NCI-H2107 treated with DMSO at 0.1 percent for 48 hours (cell line): ENCODE measurements around the gene GUCA1A.
"Not testable (repeated sequence)": the region's sequence is repeated elsewhere in the genome, so short reads cannot be mapped to it uniquely, and the experiment has no call there.

Source experiments
- DNase-seq: peaks from one replicate; lab custom pipeline; 2025; ENCODE audit not compliant: unreplicated experiment; lab: John Stamatoyannopoulos, UW

GUCA1A gene

DNA sequence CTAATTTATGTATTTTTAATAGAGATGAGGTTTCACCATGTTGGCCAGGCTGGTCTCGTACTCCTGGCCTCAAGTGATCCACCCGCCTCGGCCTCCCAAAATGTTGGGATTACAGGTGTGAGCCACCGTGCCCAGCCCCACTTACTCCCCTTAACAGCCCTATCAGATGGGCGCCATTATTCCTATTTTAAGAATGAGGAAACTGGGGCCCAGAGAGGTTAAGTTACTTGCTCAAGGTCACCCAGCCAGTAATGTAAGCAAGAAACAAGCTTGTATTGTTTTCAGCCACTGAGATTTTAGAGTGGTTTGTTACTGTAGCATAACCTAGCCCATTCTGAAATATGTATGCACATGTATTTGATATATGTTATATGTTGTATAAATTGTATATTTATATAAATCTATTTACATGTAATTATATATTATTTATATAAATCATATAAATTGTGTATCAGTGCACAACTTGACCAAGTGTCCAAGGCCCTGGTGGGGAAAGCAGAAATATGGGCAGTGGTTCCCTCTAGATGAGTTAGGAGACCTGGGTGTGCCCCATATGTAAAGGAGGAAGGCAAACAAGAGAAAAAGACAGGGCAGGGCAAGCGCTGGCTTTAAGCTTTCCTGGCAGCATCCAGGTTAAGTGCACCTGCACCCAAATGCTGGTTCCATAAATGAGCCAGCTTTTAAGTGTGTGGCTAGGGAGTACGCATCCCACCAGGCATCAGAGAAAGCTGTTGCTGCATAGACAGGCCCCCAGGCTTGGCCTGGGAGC, 1.2 kb upstream of the GUCA1A start:
- DNase-seq: no peak

DNA sequence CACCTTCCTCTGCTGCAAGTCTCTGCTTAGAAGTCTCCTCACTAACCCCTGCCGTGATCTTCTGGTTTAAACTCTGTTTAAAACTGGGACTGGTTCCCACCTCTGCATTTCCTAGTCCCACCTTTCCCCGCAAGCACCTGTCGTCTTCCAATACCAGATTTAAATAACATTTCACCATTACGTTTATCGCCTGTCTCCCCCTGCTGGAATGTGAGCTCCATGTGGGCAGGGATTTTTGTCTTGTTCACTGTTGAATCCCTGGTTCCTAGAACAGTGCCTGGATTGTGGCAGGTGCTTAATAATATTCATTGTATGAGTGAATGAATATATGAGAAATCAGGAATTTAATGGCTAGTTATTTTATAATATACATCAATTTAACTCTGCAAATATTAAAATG, 2.7 kb downstream of the GUCA1A start:
- DNase-seq: no peak

DNA sequence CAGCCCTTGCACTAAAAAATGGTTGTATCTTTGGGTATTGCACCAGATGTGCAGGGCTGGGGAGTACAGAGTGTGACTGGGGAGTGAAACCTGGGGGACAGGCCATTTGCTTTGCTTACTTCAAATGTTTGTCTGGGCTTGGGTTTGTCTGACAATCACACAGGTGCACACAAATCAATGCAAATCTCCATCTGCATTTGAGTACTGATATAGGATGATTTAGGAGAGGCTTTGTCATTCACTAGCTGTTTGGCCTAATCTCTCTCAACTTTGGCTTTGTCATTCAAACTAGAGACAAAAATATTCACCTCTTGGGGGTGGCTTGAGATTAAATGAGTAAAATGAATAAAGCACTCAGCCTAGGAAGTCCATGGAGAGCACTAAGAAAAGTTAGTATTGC, 3.8 kb downstream of the GUCA1A start:
- no peak for DNase-seq

DNA sequence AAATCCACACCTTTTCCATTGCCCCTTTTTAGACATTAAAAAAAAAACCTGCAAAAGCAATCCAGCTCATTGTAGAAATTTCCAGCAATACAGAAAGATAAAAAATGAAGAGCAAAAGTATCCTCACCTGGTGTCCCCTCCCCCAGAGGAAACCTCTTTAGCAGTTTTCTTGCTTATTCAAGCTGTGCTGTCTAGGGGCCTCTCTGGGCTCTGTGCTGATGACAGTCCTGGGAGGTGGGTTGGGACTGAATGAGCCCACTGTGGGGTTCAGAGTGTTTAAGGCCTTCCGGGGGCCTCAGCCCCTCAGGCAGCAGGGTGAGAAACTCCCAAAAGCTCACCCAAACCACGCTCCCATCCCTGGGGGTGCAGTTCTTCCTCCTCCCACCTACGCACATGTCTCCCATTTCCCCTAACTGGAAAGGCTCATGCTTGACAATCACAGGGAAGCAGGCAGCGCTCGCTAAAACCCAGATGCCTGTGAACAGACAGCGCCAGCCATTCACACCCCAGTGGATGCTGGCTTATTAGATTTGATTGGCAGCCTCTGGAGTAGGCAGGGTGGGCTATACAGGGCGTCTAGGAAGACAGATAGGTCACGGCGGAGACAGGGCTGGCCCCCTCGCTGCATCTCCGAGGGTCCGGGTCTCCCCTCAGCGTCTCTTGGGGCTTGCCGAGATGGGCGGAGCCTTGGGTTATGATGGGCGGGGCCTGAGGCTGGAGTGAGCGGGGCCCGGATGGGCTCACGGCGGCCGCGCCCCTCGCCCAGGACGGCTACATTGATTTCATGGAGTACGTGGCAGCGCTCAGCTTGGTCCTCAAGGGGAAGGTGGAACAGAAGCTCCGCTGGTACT, 4.6 kb downstream of the GUCA1A start:
- DNase-seq: no peak

DNA sequence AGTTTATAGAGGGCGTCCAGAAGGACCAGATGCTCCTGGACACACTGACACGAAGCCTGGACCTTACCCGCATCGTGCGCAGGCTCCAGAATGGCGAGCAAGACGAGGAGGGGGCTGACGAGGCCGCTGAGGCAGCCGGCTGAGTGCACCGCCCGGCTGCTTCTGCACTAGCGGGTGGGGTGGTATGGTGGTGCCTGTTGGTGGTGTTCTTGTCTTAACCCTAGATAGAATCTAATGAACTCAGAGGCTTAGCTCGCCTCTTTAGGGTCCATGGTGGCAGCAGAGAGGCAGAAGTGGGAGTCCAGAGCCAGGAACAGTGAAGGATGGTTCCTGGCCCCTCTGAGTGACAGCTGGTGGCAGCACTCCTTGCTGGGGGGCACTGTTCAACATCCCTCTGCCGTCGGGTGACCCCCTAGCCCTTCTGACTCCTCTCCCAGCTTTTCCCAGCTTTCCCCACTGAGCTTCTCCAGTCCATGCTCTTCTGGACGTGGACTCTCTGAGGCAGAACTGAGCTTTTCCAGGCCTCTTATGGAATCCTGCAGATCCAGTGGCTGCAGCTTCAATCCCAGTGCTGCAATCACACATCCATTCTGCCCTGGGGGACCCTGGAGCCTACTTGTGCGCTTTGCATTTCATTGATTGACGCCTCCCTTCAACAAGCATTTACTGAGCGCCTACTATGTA, 6.2 kb downstream of the GUCA1A start:
- DNase-seq: no peak

DNA sequence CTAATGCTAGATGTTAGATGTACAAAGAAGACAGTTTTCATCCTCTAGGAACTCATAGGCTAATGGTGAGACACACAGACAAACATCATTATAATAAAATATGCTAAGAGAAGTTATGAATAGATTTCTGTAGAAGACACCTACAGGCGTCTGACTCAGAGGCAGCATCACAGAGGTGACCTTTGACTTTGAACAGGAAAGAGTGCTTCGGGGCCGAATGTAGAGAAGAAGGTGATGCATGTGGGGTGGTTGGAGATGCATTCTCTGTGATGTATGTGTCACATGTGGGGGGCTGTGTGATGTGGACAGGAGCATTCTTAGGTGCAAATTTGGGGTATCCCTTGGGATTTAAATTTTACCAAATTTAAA, 6.8 kb downstream of the GUCA1A start:
- no peak for DNase-seq

DNA sequence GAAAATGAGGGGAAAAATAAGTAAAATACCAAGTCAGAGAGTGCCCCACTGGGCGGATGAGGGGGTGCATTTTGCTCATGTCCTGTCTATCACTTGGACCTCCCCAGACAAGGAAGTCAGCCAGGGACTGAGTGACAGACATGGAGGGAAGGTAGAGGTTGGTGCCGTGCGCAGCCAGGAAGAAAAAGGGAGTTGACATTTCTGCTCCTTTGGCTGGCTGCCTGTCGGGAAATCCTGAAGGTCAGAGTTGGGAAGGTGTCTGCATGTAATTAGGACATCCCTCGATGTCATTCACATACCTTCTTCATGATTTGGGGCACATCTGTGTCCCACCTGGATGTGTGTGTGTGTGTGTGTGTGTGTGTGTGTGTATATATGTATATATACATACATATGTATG, 8.9 kb downstream of the GUCA1A start:
- DNase-seq: no peak

DNA sequence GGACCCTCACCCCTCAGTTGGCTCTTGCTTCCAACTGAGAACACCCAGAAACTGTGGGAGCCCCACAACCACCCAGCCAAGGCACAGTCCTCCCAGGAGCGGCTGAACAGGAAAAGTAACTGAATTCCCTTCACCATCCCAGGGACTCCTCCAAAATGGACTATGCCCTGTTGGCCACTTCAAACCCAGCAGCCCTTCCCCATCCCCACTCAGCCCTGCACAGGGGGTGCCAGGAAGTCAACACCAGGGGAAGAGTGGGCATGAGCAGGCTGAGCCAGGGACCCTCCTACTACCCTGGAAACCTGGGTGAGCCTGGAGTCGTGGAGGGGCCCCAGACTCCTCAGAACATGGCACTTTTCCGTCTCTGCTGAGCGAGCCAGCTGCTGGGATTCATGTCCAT, 11.3 kb downstream of the GUCA1A start:
- no peak for DNase-seq

DNA sequence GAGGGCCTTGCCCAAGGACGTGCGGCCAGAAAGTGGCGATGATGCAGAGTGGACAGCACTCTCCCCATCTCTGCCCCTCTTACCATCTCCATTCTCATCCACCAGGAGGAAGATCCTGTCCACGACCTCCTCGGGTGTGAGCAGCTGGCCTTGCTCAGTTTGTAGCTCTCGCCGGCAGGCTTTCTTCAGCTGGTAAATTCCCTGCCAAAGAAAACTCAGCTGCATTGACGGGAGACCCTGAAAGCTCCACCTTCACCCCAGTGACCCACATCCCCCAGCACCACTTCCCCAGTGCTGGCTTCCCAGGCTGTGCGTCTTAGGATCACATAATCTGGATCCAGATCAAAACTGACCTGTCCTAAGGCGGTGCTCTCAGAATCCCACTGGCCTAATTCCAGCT, 12.4 kb downstream of the GUCA1A start:
- no peak for DNase-seq

DNA sequence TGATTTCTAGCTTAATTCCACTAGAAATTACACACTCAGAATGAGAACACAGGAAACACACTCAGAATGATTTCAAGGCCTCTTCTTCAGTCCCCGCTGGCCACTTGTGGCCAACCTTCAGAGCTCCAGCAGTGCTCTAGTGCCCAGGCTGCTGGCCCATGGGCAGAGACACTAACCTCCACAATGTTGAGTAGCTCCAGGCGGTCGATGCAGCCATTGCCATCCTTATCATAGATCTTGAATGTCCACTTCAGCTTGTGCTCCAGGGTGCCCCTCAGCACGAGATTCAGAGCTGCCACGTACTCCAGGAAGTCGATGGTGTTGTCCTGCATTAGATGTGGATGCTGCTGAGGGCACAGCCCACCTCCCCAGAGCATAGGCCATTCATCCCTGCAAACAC, 15.2 kb downstream of the GUCA1A start:
- DNase-seq: no peak

DNA sequence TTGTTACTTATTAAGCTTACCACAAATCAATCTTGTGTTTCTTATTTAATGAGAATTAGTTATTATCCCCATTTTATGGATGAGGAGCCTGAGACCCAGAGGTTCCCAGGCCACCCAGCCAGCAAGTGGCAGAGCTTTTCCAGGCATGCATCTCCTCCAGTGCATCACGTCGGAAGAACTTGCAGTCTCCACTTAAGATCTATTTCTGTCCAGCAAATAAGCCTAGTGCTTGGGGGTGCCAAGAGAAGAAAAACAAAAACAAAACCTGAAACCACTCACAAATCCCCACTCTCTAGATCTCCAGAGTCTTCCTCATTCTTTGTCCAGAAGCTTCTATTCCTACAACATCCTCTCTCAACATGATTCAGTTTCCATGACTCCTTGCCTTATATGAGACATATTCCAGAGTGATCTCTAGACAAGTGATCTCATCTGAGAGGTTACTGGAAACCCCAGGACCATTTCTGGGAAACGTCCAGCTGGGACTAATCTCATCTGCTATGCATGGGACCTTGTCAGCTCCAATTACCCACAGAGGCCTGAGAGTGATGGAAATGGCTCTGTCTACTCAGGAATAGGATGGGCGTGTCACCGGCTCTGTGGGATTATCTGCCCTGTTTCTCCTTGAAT, 17.5 kb downstream of the GUCA1A start:
- DNase-seq: no peak

DNA sequence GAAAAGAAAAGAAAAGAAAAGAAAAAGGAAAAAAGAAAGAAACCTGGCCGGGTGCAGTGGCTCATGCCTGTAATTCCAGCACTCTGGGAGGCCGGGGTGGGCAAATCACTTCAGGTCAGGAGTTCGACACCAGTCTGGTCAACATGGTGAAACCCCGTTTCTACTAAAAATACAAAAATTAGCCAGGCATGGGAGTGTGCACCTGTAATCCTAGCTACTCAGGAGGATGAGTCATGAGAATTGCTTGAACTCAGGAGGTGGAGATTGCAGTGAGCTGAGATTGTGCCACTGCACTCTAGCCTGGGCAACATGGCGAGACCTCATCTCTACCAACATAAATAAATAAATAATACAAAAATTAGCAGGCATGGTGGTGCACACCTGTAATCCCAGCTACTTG, 19.2 kb downstream of the GUCA1A start:
- not testable (repeated sequence) for DNase-seq

DNA sequence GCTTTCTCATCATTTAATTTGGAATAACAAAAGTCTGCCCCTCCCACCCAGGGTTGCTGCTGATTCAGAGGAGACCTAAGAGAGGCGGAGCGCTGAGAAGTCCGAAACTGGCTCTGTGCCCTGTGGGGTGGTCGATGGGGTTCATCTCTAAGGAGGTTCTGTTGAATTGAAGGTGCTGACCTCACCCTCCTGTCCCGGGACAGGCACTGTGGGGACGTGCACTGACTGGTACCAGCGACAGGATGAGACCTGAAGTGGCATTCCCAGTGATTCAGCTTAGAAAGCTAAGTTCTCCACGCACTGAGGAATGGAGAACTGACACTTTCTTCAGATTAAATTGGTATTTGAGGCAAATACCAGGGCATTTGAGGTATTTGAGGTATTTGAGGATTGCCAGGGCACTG, 20.3 kb downstream of the GUCA1A start:
- no peak for DNase-seq

DNA sequence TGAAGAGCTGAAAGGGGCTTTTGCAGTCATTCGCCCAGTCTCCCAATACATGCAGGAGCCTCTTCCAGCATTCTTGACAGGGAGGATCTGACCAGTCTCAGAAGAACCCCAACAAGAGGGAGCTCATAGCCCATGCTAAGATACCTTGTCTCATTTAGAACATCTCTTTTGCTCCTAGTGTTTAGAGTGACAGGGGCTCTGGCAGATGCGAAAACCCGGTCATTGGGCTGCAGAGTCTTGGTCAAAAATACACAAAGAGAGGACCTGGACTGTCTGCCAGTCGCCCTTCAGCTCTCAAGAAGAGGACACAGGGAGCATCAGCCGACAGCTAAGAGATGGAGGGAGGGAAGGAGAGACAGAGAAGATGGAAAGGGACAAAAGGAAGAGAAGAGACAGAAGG, 20.9 kb downstream of the GUCA1A start:
- no peak for DNase-seq

DNA sequence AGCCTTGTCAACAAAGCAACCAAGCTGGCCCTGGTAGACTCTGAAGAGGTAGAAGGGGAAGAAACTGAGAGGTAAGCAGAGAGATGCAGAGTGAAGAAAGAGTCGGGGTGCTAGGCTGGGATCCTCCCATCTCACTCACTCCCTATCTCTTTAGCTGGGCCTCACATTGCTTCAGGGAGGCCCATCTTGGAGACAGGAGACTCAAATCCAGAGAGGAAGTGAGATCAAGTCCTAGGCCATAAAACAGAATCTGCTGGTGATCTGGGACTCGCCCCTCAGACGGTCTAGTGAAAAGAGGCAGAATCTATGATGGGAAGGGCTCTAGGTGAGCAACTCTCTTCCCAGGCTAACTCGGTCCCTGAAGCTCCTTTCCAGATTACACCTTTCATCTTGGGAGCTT, 22.3 kb downstream of the GUCA1A start:
- DNase-seq: no peak

DNA sequence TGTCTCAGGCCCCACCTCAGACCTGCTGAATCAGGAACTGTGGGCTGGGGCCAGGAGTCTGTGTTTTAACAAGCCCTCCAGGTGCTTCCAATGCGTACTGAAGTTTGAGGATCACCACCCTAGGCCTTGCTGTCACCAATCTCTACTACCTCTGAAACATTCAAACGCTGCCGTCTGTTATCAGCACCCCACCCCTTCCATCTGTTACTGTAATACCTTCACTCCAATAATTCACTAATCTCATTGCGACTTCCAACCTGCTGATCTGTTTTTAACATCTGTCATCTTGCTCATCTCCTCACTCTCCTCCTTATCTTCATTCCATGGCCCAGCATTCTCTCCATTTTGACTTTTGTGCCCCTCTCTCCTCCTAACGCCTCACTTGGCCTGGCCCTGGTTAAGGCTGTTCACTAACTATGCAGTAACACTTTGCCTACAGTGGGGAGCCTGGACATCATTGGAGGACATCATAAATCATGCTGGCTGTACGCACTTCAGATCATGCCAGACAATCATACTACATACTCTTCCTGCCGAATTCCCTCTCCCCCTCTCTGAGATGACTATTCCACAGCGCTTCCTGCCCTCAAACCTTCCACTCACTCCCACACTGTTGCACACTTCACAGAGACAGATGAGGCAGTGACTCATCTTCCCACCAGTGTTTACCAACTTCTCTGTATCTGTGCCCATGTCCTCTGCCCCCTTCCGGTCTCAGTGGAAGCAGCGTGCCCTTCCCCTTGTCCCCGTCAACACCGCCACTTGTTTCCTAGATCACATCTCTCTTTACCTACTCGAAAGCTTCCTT, 24.6 kb downstream of the GUCA1A start:
- no peak for DNase-seq

DNA sequence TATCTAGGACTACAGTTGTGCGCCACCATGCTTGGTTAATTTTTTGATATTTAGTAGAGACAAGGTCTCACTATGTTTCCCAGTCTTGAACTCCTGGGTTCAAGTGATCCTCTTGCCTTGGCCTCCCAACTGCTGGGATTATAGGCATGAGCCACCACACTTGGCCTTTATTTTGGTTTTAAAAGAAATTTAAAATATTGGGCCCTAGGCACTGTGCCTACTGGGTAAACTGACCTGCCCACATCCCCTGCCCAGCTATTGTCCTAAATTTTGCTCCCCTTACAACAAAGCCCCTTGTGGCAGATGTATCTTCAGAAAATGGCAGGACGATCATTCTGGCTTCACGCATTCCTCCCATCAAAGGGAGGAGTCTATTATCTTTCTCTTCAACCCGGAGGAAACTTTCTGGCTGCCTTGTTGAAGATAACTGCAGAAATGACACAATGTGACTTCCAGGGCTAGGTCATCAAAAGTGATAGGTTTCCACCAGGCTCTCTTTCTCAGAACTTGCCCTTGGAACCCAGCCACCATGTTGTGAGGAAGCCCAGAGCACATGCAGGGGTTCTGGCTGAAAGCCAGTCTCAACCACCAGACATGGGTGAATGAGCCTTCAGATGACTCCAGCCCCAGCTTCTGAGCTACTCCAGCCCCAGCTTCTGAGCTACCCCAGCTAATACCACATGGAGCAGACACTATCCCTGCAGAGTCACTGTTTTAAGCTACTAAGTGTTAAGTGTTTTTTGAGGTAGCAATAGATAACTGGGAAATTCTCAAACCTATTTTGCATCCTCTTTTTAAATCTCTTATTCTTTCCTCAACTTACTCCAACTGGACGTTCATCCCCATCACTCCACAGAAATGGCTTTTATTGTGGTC, 26.2 kb downstream of the GUCA1A start:
- DNase-seq: no peak

DNA sequence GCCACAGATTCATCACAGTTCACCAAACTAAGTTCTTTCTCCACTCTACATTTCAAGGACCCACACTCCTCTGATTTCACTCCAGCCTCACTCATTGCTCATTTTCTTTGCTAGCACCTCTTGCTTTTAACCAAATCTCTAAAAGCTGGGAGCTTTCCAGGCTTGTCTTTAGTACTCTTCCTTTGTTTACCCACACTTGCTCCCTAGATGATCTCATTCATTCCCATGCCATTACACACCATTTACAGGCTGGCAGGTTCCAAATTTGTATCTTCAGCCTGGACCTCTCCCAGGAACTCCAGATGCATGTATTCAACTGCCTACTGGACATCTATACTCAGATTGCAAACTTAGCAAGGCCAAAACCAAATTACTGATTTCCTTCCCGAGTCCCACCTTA, 26.9 kb downstream of the GUCA1A start:
- no peak for DNase-seq

DNA sequence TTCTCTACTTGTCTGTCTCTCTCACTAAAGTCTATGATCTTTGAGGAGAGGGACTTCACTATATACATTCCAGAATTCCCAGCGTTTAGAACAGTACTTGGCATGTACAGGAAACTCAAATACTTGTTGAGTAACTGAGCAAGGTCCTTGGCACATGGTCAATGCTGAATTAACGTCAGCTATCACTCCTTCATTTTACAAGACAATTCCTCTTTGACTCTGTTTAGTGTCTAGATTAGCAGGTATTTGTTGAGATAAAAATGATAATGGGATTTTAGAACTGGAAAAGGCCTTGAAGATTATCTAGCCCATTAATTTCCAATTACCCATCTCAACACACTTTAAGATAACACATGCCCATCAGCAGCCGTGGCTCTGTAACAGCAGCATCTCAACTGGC, 28.2 kb downstream of the GUCA1A start:
- no peak for DNase-seq
